Hepatocyte (in vitro differentiated cells): Measurements from ENCODE around the gene ATP6V0B. TPM values are rescaled to one million over a fixed set of nuclear protein-coding genes. Genes with fewer than 3 reads are reported as not detected.

ENCODE experiments used
- DNase-seq: peaks from one replicate; pipeline ENCODE4 v3.0.0-alpha.2; 2016; ENCODE audit warnings: low spot score
- H2AFZ ChIP-seq: fragments of 200-600 bp; sonication (generic); 2 replicates; pipeline ENCODE4 v1.6.0; 2016; ENCODE audit warnings: antibody characterized with exemption, mild to moderate bottlenecking
- H3K27ac ChIP-seq: fragments of 200-600 bp; sonication (generic); 2 replicates; pipeline ENCODE4 v1.5.1; 2016; ENCODE audit warnings: mild to moderate bottlenecking
- H3K27me3 ChIP-seq: fragments of 200-600 bp; sonication (generic); 2 replicates; pipeline ENCODE4 v1.6.1; 2016
- H3K36me3 ChIP-seq: fragments of 200-600 bp; sonication (generic); replicated peaks from 2 replicates; pipeline ENCODE4 v1.5.1; 2016; ENCODE audit warnings: low read depth; ENCODE audit not compliant: insufficient read depth
- H3K4me1 ChIP-seq: fragments of 200-600 bp; sonication (generic); 2 replicates; pipeline ENCODE4 v1.5.1; 2016; ENCODE audit warnings: mild to moderate bottlenecking, moderate library complexity; ENCODE audit not compliant: insufficient read depth
- H3K4me2 ChIP-seq: fragments of 200-600 bp; sonication (generic); 2 replicates; pipeline ENCODE4 v1.6.0; 2016
- H3K4me3 ChIP-seq: fragments of 200-600 bp; sonication (generic); 2 replicates; pipeline ENCODE4 v1.5.1; 2016; ENCODE audit warnings: mild to moderate bottlenecking
- H3K79me2 ChIP-seq: fragments of 200-600 bp; sonication (generic); 2 replicates; pipeline ENCODE4 v1.6.0; 2017; ENCODE audit warnings: mild to moderate bottlenecking
- H3K9me2 ChIP-seq: fragments of 200-600 bp; sonication (generic); replicated peaks from 2 replicates; pipeline ENCODE4 v1.6.0; 2017; ENCODE audit warnings: mild to moderate bottlenecking; ENCODE audit not compliant: insufficient read depth
- H3K9me3 ChIP-seq: fragments of 200-600 bp; sonication (generic); 2 replicates; pipeline ENCODE4 v1.5.1; 2016; ENCODE audit warnings: low read depth, mild to moderate bottlenecking
- H4K20me1 ChIP-seq: fragments of 200-600 bp; sonication (generic); 2 replicates; pipeline ENCODE4 v1.6.0; 2016; ENCODE audit warnings: mild to moderate bottlenecking; ENCODE audit not compliant: insufficient read depth, poor library complexity, severe bottlenecking
- EZH2 ChIP-seq: fragments of 200-600 bp; sonication (generic); IDR thresholded peaks from 2 replicates; pipeline ENCODE4 v1.6.1; 2016; ENCODE audit warnings: antibody characterized with exemption, mild to moderate bottlenecking, borderline replicate concordance
- EZH2phosphoT487 ChIP-seq: fragments of 200-600 bp; sonication (generic); IDR thresholded peaks from one replicate; pipeline ENCODE4 v1.6.1; 2018; ENCODE audit warnings: antibody characterized with exemption, mild to moderate bottlenecking, low read depth, moderate library complexity; ENCODE audit not compliant: unreplicated experiment, severe bottlenecking
- WGBS: methylation state at CpG from one replicate; pipeline ENCODE4 v1.1.6; 2016; ENCODE audit warnings: low lambda C conversion rate; ENCODE audit errors: missing lambda C conversion rate; 5-methylcytosine and 5-hydroxymethylcytosine counted together
- polyA plus RNA-seq: library from polyadenylated mRNA; unstranded; fragments of >200 nt; fragmentation: Nextera tagmentation; extraction: Ambion mirVana; gene quantifications from 2 replicates; pipeline ENCODE4 v1.2.1, GENCODE V29; 2016
- total RNA-seq: library from RNA; depleted of rRNA; stranded (reverse); fragments of >200 nt; gene quantifications from 2 replicates; pipeline ENCODE4 v1.2.3, GENCODE V29; 2014
- TF ChIP-seq, protein P1 (sequence below): fragments of 200-600 bp; sonication (generic); IDR thresholded peaks from 2 replicates; pipeline ENCODE4 v1.5.1; 2016; ENCODE audit warnings: antibody characterized with exemption, mild to moderate bottlenecking; ENCODE audit not compliant: poor library complexity

ATP6V0B gene
- total and polyA plus RNA-seq, 2 experiments from 2014 or later: 195 to 366 TPM

DNA sequence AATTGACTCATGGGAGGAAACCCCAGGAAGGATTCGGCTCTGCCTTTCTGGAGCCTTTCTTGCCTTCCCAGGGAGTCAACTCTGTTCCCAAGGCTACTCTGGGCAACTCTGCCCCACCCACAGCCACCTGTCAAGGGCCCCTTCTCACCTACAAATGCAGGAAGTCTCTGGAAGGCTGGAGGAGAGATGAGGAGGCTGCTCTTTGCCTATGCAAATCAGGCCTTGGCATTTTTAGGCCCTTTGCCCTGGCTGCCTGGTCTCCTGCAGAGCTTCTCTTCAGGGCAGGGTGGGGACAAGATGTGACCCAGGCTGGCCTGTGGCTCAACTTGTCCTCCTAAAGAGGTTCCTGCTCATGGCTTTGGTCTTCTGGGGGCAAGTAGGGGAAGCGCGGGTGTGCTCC lies 51.1 kb downstream of the ATP6V0B start:
- TF ChIP-seq EZH2phosphoT487: no peak
- no peak for TF ChIP-seq EZH2
- TF ChIP-seq, protein P1, sequence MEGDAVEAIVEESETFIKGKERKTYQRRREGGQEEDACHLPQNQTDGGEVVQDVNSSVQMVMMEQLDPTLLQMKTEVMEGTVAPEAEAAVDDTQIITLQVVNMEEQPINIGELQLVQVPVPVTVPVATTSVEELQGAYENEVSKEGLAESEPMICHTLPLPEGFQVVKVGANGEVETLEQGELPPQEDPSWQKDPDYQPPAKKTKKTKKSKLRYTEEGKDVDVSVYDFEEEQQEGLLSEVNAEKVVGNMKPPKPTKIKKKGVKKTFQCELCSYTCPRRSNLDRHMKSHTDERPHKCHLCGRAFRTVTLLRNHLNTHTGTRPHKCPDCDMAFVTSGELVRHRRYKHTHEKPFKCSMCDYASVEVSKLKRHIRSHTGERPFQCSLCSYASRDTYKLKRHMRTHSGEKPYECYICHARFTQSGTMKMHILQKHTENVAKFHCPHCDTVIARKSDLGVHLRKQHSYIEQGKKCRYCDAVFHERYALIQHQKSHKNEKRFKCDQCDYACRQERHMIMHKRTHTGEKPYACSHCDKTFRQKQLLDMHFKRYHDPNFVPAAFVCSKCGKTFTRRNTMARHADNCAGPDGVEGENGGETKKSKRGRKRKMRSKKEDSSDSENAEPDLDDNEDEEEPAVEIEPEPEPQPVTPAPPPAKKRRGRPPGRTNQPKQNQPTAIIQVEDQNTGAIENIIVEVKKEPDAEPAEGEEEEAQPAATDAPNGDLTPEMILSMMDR: no peak
- Histone ChIP-seq H3K79me2 (peaks cover 9% of the 10 kb centered on the region), H3K9me2 (no peaks in the 10 kb centered on the region), H3K4me3 (no peak overlapping the region), H2AFZ (no peak overlapping the region), H3K27me3 (no peaks in the 10 kb centered on the region), H3K4me1 (peaks cover 9% of the 10 kb centered on the region), H3K36me3 (no peaks in the 10 kb centered on the region), H3K27ac (no peak overlapping the region), H3K9me3 (no peaks in the 10 kb centered on the region), H4K20me1 (no peaks in the 10 kb centered on the region), H3K4me2 (no peak overlapping the region)
- WGBS: 90% methylated on average over 3 of the region's 3 CpGs
- peak; percentile 48 for DNase-seq

DNA sequence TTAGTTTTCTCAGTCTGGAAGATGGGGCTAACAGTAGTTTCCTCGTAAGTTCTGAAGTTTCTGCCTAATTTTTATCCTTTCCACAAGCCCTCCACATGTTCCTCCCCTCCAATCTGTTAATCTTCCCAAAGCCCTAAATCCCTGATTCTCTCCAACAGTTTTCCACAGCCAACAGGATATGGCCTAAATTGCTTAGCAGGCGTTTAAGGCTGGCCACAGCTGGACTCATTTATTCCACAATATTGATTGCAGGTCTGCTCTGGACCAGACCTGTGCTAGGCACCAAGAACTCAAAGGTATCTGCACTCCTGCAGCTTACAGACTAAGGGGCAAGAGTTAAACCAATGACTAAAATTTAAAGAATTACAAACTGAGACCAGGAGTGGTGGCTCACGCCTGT lies 52.6 kb downstream of the ATP6V0B start:
- H3K9me2 ChIP-seq: no peaks in the 10 kb centered on the region
- H3K27me3 ChIP-seq: no peaks in the 10 kb centered on the region
- no peaks in the 10 kb centered on the region for H4K20me1 ChIP-seq
- H2AFZ ChIP-seq: no peak overlapping the region
- TF ChIP-seq, protein P1: no peak
- TF ChIP-seq EZH2phosphoT487: no peak
- no peak overlapping the region for H3K27ac ChIP-seq
- H3K4me2 ChIP-seq: no peak overlapping the region
- no peaks in the 10 kb centered on the region for H3K9me3 ChIP-seq
- no peaks in the 10 kb centered on the region for H3K36me3 ChIP-seq
- peaks cover 17% of the 10 kb centered on the region for H3K4me1 ChIP-seq
- H3K4me3 ChIP-seq: no peak overlapping the region
- 84% methylated on average over 3 of the region's 3 CpGs for WGBS
- H3K79me2 ChIP-seq: peaks cover 9% of the 10 kb centered on the region
- DNase-seq: no peak

Other genes starting within 250 kb of the ATP6V0B start
- 0.80 TPM in 1 of 2 replicates, not detected in the other for gene ARTN, start 41.2 kb upstream of the ATP6V0B start, total RNA-seq
- gene ARTN, start 41.2 kb upstream of the ATP6V0B start, polyA plus RNA-seq: 2.1 and 3.2 TPM in 2 replicates
- 20.6 and 21.7 TPM in 2 replicates for gene IPO13, start 28.0 kb upstream of the ATP6V0B start, total RNA-seq
- gene IPO13, start 28.0 kb upstream of the ATP6V0B start, polyA plus RNA-seq: 25.4 and 30.7 TPM in 2 replicates
- 18.6 and 31.5 TPM in 2 replicates for gene DPH2, start 5.0 kb upstream of the ATP6V0B start, total RNA-seq
- 20.2 and 21.5 TPM in 2 replicates for gene DPH2, start 5.0 kb upstream of the ATP6V0B start, polyA plus RNA-seq
- gene B4GALT2, start 4.2 kb downstream of the ATP6V0B start, total RNA-seq: 45.7 and 48.2 TPM in 2 replicates
- 68.8 and 73.8 TPM in 2 replicates for gene B4GALT2, start 4.2 kb downstream of the ATP6V0B start, polyA plus RNA-seq
- gene CCDC24, start 16.6 kb downstream of the ATP6V0B start, total RNA-seq: 11.0 and 13.2 TPM in 2 replicates
- gene CCDC24, start 16.6 kb downstream of the ATP6V0B start, polyA plus RNA-seq: 23.7 and 27.7 TPM in 2 replicates
- gene SLC6A9, start 56.5 kb downstream of the ATP6V0B start, total RNA-seq: 13.5 and 14.6 TPM in 2 replicates
- gene SLC6A9, start 56.5 kb downstream of the ATP6V0B start, polyA plus RNA-seq: 24.9 and 25.3 TPM in 2 replicates
- 0.08 TPM in 1 of 2 replicates, not detected in the other for gene KLF17, start 143.9 kb downstream of the ATP6V0B start, total RNA-seq
- gene KLF17, start 143.9 kb downstream of the ATP6V0B start, polyA plus RNA-seq: not detected in 2 replicates
- not detected in 2 replicates for gene KLF18, start 166.7 kb downstream of the ATP6V0B start, total RNA-seq
- not detected in 2 replicates for gene KLF18, start 166.7 kb downstream of the ATP6V0B start, polyA plus RNA-seq
- gene DMAP1, start 238.5 kb downstream of the ATP6V0B start, total RNA-seq: 28.8 and 34.4 TPM in 2 replicates
- gene DMAP1, start 238.5 kb downstream of the ATP6V0B start, polyA plus RNA-seq: 46.7 and 61.8 TPM in 2 replicates